GM21528 (cell line): Measurements from ENCODE around the gene HMCN1.
A peak's percentile ranks its signal among the peaks of the same experiment; 100 is the strongest.

ENCODE experiments used
- ATAC-seq: cut with Tn5 transposase; IDR thresholded peaks from one replicate; pipeline ENCODE4 v1.9.1; 2021; ENCODE audit warnings: mild to moderate bottlenecking, moderate library complexity; ENCODE audit not compliant: unreplicated experiment, low FRiP score

HMCN1 gene

DNA sequence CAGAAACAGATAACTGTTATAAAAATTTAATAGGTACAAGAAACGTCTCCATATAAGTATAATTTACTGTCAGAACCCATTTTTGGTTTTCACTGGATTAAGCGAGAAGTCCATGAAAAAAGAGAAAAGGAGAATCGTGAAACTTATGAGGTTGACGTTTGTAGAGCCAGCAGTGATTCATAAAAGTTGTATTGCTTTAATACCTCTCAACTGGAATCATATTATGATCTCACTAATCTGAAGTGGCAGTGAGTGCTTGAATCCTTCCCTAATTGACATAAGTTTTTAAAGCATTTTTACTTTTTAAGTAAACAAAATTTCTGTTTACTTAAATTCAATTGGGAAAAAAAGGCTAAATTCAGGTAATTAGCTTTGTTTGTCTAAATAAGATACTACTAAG, 325.6 kb downstream of the HMCN1 start:
- no peak for ATAC-seq

DNA sequence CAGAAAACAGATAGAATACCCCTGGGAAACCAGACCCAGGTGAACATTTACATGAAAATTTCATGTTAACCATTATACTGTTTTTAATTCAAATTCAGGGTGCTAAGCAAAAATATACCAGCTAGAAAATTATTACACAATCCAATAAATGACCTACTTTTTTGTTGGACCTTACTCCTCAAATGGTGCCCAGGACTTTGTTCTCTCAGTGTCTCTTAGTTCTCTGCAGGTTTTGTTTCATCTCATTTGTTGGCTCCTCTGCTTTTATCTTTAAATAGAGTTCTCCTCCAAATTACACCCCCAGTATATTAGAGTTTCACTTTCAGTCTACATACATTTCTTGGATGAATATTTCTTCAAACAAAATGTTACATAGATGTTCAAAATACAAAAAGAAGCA, 326.0 kb downstream of the HMCN1 start:
- ATAC-seq, result no peak

DNA sequence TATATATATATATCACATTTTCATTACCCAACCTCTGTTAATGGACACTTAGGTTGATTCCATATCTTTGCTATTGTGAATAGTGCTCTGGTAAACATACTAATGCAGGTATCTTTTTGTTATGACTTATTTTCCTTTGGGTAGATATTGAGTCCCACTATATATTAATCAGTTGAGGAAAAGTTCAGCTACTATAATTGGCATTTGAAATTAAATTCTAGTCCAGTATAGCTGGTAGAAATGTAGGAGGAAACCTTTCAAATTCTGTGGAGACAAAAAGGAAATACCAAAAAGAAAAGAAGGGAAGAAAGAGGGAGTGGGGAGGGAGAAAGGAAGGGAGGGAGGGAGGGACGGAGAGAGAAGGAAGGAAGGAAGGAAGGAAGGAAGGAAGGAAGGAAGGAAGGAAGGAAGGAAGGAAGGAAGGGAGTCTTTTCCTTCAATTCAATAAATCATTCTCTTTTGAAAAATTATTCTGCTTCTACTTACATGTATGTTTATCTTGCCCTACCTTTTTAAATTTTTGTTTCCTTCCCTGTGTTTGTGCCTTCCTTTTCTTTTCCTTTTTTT, 329.0 kb downstream of the HMCN1 start:
- no peak for ATAC-seq

DNA sequence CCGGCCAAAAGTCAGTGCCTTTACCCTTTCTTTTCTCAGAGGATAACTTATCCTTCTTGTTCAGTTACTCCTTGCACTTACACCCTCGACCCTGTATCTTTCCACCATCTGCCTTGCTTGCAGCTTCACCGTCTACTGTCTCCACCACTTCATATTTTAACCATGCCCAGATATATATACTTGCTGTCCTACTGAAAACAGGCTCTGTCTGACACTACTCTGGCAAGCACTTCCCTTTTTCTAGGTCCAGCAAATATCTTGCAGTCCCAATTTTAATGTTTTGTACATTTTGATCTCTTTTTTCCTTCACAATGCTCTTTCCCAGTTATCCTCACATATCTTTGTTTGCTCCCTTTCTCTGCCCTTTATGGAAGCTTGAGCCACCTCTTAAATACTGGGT, 332.2 kb downstream of the HMCN1 start:
- ATAC-seq, result no peak

- no peak for ATAC-seq
Measured at GRCh38 chr1:186073697-186074096, 339.5 kb downstream of the HMCN1 start.

DNA sequence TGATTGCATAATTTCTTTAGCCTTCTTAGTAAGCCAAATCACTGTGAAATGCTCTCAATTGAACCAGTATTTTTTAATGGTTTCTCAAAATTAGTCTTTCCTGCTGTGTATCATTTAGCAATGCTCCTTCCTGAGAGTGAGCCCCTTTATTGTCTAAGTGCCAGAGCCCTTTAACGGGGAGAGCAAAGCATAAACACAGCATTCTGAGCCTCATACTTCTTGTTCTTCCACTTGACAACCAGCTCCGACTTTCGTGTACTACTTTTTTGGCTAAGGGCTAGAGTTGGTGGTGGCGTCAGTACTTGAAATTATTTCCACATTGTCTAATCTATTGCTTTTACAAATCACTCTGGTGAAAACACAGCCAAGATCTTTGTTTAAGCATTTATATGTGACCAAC, 341.8 kb downstream of the HMCN1 start:
- no peak for ATAC-seq

DNA sequence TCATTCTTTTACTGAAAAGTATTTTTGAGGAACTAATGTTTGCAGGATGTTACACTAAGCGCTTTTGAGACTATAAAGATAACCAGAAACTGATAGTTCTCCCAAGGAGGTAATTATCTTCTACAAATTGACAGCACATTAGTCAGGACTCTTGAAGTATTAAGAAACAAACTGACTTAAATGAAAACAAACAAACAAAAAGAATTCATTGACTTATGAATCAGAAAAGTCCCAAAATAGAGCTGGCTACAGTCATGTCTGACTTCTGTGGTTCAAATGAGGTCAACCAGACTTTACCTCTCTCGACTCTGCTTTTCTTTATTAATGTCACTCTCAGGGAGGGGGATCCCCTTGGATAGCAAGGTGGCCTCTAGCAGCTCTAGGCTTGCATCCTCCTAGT, 344.1 kb downstream of the HMCN1 start:
- ATAC-seq, result peak; percentile 93

DNA sequence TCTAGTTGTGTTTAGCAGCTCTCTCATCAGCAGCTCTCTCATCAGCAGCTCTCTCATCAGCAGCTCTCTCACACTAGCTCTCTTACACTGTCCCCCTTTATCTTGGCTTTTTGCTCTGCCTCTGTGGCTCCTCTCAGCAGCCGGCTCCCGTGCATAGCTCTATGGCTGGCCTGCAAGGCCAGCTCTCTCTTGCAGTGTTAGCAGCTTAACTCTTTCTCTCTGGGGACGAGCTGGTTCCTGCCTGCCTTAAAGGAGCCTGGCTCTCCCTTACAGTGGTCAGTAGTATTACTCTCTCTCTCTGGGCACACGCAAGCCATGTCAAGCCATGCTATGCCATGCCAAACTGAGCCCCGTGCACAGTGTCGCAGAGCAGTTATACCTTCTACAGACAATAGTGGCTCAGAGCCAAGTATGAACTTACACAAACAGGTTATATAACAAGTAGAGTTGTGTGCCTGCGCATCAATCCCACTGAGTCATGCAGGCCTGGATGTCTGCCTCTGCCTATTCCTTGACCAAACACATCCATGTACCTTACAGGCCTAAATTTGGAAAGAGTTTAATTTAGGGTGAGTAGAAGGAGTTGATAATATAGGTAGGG, 345.0 kb downstream of the HMCN1 start:
- ATAC-seq, result no peak

GRCh38 chr1:186082235-186082937, 348.2 kb downstream of the HMCN1 start:
- peak; percentile 78 for ATAC-seq

DNA sequence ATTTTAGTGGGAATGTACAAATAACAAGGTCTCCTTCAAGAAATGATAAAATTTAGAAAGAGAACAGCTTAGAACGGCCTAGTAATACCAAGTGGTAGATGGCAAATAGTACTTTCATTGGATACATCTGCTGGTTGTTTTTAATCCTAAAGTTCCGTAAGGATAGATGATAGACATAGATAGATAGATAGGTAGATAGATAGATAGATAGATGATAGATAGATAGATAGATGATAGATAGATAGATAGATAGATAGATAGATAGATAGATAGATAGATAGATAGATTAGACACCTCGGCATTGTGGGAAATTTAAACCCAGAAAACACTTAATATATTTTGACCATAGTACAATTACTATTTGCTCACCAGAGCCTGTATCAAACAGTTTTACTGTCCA, 352.4 kb downstream of the HMCN1 start:
- no peak for ATAC-seq

GRCh38 chr1:186089940-186090339, 355.7 kb downstream of the HMCN1 start:
- ATAC-seq, result no peak

DNA sequence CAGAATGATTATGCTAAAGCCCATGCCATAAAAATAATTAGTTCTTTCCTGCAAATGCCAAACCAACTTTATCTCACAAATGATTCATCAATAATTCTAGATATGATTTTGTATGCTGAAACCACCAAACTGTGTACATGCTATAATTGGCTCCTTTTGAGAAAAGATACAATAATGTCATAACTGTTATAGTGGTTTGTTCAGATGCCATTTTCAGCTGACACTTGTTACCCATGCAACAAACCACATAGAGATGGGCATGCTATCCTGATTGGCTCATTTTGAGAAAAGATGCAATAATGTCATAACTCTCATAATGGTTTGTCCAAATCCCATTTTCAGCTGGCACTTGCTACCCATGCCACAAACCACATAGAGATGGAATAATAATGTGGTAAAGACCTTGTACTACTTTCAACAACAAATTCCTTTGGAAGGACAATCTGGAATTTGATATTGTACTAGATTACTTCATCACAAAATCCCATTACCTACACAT, 357.1 kb downstream of the HMCN1 start:
- no peak for ATAC-seq

GRCh38 chr1:186093437-186093836, 359.2 kb downstream of the HMCN1 start:
- ATAC-seq, result no peak

DNA sequence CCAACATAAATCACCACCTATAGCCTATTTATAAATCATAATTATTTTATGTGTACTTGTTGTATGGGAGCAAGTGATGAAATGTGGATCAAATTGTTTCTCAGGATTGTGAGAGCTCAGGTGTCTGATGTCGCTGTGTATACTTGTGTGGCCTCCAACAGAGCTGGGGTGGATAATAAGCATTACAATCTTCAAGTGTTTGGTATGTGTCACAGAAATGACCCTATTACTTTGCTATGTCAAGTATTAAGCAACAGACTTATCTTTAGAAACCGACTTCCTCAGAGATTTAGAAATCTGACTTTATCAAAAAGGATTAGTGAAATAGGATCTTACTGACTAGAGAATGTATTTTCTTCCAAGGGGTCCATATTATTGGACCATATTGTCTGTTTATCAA, 360.0 kb downstream of the HMCN1 start:
- no peak for ATAC-seq

DNA sequence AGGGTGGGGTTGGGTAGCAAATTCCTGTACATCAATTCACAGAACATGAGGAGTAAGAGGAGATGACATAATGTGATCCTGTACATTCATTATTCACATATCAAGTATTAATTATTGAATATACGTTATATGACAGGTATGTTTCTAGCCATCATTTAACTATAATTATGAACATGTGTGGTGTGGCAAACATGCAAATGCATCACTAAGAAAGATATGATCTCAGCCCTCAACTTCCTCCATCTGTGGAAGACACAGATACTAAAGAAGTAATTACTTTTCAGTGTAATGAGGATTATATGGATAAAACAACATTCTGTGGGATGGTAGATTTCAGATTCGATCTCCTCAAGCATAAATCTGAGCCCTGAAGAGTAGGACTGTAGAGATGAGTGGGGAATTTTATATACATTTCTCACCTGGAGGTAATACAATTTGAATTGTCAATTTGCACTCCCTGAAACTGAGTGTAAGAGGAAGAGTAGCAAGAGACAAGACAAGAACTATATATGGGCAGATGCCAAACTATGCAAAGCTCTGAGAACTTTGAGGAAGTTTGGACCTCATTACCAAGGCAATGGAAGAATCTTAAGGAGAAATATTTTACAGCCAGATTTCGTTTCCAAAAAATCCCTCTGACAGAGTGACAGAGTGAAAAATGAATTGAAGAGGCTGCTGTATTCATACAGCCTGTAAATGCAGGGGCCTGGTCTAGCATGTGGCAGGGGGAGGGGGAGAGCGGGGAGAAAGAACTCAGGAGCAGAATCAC, 365.3 kb downstream of the HMCN1 start:
- ATAC-seq, result no peak

- no peak for ATAC-seq
Measured at GRCh38 chr1:186102107-186102506, 367.9 kb downstream of the HMCN1 start.

DNA sequence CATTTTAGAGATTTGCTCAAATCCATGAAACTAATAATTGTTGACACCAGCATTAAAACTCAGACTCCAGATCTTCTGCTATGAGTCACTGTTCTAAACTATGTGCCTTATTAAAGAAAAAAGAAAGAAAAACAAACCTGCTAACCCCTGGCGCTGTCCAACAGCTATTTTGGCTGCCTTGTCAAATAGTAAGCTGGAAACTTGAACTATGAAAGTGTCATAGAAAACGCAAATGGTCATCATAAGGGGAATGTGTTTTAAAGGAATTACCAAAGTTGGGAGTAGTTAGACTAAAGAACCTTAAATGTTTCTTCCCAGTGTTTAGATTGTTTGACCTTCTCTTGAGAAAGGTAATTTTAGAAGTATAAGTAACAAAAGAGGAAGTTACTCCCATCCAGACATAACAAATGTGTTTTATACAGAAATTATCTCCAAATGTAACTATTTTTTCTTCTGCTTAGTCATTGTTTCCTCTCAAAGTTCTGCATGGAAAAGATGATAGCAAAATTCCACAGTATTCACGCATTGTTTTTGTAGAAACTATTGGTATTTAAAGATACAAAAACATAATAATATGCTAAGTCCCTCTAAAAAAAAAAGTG, 368.5 kb downstream of the HMCN1 start:
- no peak for ATAC-seq

- ATAC-seq, result no peak
Measured at GRCh38 chr1:186104459-186104858, 370.3 kb downstream of the HMCN1 start.

GRCh38 chr1:186112280-186112679, 378.1 kb downstream of the HMCN1 start:
- ATAC-seq, result no peak

DNA sequence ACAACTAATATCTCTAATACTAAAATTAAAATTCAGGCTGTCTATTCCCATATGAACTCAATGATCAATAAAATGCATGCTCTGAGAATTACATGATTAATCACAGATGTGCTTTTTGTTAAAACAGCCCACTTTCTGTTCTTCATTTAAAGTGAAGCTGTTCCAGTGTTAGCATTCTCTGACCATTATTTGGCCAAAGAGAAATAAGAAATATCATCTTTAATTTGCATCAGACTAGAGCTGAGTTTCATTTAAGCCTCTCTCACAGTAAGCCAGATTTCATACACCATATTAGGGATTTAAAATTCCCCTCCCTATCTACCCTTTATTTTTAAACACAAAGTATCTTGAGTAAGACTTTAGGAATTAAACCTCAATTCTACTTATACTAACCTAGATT, 379.3 kb downstream of the HMCN1 start:
- no peak for ATAC-seq

DNA sequence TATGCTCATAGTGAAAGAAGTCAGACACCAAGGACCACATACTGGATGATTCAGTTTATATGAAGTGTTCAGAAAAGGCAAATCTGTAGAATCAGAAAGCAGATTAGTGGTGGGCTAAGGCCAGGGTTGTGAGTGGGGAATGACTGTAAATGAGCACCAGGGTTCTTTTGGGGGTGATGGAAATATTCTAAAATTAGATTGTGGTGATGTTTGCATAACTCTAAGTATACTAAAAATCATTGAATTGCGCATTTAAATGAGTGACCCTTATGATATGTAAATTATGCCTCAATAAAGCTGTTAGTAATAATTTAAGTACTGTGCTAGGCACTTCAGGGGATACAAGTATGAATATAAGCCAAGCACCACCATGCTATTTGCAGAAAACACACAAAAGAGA, 384.5 kb downstream of the HMCN1 start:
- ATAC-seq, result no peak
